ENCODE measurements around the gene KCNE1.
"Not testable (repeated sequence)": the region's sequence is repeated elsewhere in the genome, so short reads cannot be mapped to it uniquely, and the experiment has no call there.

The KCNE1 gene

DNA sequence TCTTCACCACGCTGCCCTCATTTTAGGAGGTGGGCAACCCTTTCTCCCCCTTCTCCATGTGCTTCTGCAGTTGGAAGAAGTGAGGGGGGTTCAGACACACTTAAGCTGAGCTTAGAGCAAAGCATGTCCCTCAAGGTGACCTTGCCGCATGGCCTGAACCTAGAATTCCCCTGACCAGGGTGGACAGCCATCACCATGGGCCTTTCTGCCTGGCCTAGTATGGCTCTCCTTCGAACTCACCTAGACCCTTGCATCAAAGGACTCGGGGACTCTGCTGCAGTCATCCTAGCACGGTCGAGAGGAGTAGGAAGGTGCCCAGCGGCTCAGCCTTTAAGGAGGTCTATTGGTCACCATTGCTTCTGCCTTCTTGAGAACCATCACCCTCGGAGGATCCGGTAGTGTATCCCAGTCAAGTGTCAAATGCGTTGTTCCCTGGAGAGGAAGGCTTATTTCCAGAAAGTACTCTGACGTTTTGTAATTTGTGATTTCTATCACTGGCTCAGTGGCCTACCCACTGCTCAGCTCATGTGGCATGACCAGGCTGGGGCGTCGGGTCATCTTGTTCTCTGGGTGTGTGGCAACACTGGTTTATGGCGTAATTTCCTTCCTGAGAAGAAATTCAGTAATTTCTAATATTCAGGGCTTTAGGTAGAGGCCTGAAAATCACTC is at the start of gene KCNE1:
Gene KCNE1 (minus strand): TSS at position 424 of the 669 bp plus-strand sequence. CDS start 62,576 bp downstream, outside the sequence.
- H3K4me1 Mint-ChIP-seq, result no peaks in the 10 kb centered on the region
- no peak for ATAC-seq (ENCODE audit: low read depth)

DNA sequence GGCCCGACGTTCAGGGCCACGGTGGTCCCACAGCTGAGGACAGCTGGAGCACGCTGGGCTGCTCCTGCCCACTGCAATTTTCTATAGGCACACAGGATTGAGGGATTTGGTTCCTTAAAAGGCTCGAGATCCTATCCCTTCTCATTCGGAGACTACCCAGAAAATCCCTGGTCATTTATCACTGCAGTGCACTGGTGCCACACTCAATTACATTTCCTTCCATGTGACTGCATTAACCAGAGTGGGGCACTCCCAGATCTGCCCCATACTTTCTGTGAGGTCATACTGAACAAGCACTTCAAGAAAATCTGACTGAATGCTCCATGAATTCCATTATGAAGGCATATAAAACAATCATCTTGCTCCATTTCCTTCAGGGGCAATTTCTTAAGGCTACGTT is 49.8 kb upstream of the KCNE1 start:
- H3K4me1 Mint-ChIP-seq, result no peaks in the 10 kb centered on the region
- no peaks in the 10 kb centered on the region for H3K27me3 Mint-ChIP-seq
- no peak overlapping the region for H3K4me3 Mint-ChIP-seq
- H3K9me3 Mint-ChIP-seq, result peaks cover 5% of the 10 kb centered on the region
- H3K27ac Mint-ChIP-seq, result no peak overlapping the region
- ATAC-seq (ENCODE audit: low read depth), result no peak
- H3K36me3 Mint-ChIP-seq, result peaks cover 15% of the 10 kb centered on the region
- DNase-seq (ENCODE audit: low spot score in 2 of 2), result no peak

More for the DNA sequence above, at the start of gene KCNE1:
- DNase-seq (ENCODE audit: low spot score in 2 of 2), result no peak
- no peaks in the 10 kb centered on the region for H3K36me3 Mint-ChIP-seq
- H3K9me3 Mint-ChIP-seq, result no peaks in the 10 kb centered on the region
- H3K4me3 Mint-ChIP-seq, result no peak within 1 kb of the TSS
- H3K27ac Mint-ChIP-seq, result no peak within 1 kb of the TSS
- H3K27me3 Mint-ChIP-seq, result peaks cover 5% of the 10 kb centered on the region

DNA sequence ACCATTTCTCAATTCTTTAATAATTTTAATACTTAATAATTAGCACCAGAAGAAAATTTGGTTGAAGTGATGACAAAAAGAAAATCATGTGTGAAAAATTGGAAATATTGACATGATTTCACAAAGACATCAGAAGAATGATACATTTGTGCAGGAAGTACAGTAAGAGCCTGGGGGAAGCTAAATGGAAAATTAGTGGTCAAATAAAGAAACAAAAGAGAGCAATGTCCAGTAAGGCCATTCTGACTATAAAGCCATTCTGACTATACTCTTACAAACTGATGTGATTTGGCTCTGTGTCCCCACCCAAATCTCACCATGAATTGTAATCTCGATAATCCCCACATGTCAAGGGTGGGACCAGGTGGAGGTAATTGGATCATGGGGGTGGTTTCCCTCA is 48.6 kb upstream of the KCNE1 start:
- H3K9me3 Mint-ChIP-seq, result peaks cover 5% of the 10 kb centered on the region
- no peak for ATAC-seq (ENCODE audit: low read depth)
- no peak overlapping the region for H3K27ac Mint-ChIP-seq
- no peaks in the 10 kb centered on the region for H3K4me1 Mint-ChIP-seq
- H3K36me3 Mint-ChIP-seq, result peaks cover 11% of the 10 kb centered on the region
- no peaks in the 10 kb centered on the region for H3K27me3 Mint-ChIP-seq
- H3K4me3 Mint-ChIP-seq, result no peak overlapping the region
- DNase-seq (ENCODE audit: low spot score in 2 of 2), result no peak

DNA sequence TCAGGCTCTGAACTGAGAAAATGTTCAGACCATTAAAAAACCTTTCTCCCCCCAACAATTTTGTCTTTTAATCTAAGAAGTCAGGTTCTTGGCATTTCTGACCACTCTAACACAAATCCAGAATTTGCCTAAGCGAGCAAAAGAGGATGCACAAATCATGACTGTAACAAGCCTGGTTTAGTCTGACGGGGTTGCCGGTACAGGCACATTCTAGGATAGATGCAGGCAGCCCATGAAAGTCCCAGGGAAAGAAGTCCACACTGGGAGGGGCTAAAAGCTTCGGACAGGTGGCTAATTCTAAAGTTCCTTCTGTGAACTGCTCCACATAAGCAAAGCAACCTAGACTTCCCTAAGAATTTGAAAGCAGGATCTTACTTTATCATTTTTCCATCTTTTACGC is 48.0 kb upstream of the KCNE1 start:
- H3K4me1 Mint-ChIP-seq, result no peaks in the 10 kb centered on the region
- peaks cover 13% of the 10 kb centered on the region for H3K36me3 Mint-ChIP-seq
- no peak for DNase-seq (ENCODE audit: low spot score in 2 of 2)
- H3K27me3 Mint-ChIP-seq, result no peaks in the 10 kb centered on the region
- H3K4me3 Mint-ChIP-seq, result no peak overlapping the region
- H3K9me3 Mint-ChIP-seq, result peaks cover 5% of the 10 kb centered on the region
- ATAC-seq (ENCODE audit: low read depth), result no peak
- H3K27ac Mint-ChIP-seq, result no peak overlapping the region

DNA sequence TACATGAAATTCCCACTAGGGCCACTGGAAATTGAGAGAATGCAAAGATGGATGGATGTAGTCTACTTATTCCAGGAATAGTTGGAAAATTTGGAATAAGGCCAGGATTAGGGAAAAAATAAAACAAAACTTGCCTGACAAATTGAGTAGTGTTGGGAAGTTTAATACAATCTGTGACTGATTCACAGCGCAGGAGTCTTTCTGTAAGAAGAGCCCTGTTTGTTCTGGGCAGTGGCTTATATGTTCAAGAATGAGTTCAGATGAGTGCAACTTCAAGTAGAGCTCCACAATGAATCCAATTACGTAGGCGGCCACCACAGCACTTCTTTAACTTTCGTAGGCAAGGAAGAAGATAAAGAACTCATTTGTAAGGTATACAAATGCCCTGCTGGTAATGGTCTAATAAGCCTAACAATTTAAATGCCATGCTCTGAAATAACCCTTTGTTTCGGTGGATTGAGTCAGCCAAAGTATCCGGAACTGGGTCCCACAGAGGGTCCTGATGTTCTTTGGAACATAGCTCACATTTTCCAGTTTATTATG is 47.1 kb upstream of the KCNE1 start:
- H3K4me3 Mint-ChIP-seq, result no peak overlapping the region
- DNase-seq (ENCODE audit: low spot score in 2 of 2) (no peak), ATAC-seq (ENCODE audit: low read depth) (no peak)
- H3K9me3 Mint-ChIP-seq, result peaks cover 4% of the 10 kb centered on the region
- H3K36me3 Mint-ChIP-seq, result peaks cover 15% of the 10 kb centered on the region
- no peaks in the 10 kb centered on the region for H3K4me1 Mint-ChIP-seq
- no peak overlapping the region for H3K27ac Mint-ChIP-seq
- no peaks in the 10 kb centered on the region for H3K27me3 Mint-ChIP-seq

DNA sequence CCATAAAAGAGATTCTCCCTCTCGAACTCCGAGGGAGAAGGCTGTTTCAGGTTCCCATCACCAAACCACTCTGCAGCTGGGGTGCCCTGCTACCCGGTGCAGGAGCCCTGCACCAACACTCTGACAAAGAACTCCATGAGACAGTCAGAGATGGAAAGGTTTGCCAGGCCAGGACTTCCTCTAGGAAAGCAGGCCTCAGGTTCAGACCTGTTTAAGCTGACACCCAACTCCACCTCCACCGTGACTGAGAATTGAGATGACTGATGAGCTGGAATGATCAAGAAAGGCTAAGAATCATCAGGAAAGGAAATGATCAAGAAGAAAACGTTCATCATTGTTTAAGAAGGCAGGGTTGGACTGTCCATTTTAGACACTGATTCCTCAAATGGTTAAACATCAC is 46.2 kb upstream of the KCNE1 start:
- no peak for ATAC-seq (ENCODE audit: low read depth)
- DNase-seq (ENCODE audit: low spot score in 2 of 2), result no peak
- Mint-ChIP-seq H3K4me1 (no peaks in the 10 kb centered on the region), H3K9me3 (no peaks in the 10 kb centered on the region), H3K4me3 (no peak overlapping the region), H3K27ac (no peak overlapping the region), H3K27me3 (no peaks in the 10 kb centered on the region), H3K36me3 (peaks cover 10% of the 10 kb centered on the region)

DNA sequence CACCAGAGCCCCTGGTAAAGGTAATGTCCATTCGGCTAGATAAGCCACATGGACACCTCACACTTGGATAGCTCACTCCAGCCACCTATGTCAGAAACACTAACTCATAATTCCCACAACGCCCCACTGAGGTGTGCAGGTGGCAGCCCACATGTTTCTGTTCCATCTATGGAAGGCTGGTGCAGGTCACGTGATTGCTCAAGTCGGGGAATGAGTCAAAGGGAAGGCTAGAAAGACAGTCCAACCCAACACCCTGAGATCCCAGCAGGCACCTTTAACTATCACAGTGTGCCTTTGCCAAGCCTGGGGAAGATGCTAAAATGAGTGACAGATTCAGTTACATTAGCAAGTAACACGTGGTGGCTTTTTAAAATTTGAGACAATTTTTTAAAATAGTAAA is 45.3 kb upstream of the KCNE1 start:
- peaks cover 8% of the 10 kb centered on the region for H3K36me3 Mint-ChIP-seq
- H3K27me3 Mint-ChIP-seq, result no peaks in the 10 kb centered on the region
- H3K27ac Mint-ChIP-seq, result no peak overlapping the region
- ATAC-seq (ENCODE audit: low read depth) (no peak), DNase-seq (ENCODE audit: low spot score in 2 of 2) (no peak)
- H3K9me3 Mint-ChIP-seq, result no peaks in the 10 kb centered on the region
- H3K4me1 Mint-ChIP-seq, result no peaks in the 10 kb centered on the region
- H3K4me3 Mint-ChIP-seq, result no peak overlapping the region

DNA sequence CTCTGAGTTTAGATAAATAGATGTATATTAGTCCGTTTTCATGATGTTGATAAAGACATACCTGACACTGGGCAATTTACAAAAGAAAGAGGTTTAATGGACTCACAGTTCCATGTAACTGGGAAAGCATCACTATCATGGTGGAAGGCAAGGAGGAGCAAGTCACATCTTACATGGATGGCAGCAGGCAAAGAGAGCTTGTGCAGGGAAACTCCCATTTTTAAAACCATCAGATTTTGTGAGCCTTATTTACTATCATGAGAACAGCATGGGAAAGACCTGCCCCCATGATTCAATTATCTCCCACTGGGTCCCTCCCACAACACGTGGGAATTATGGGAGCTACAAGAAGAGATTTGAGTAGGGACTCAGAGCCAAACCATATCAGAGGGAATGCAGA is 42.7 kb upstream of the KCNE1 start:
- not testable (repeated sequence) for H3K4me1 Mint-ChIP-seq

DNA sequence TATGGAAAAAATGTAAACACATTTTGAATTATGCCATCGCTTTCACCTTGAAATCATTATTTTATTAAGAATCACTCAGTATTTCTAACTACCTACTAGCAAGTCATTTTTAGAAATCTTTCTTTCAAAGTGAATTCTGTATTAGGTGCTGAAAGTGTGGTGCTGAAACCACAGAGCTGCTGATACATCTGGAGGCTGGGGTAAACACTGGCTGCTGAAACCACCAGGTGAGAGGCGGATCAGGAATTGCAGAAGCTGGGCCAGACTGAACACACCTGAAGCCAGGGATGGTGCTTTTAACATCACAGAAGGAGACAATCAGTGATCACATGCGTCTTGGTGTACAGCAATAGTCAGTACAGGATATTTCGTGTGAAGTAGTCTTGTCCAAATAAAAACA is 42.2 kb upstream of the KCNE1 start:
- DNase-seq (ENCODE audit: low spot score in 2 of 2) (no peak), ATAC-seq (ENCODE audit: low read depth) (no peak)
- no peaks in the 10 kb centered on the region for H3K4me1 Mint-ChIP-seq
- no peak overlapping the region for H3K27ac Mint-ChIP-seq
- peaks cover 10% of the 10 kb centered on the region for H3K36me3 Mint-ChIP-seq
- H3K27me3 Mint-ChIP-seq, result no peaks in the 10 kb centered on the region
- no peaks in the 10 kb centered on the region for H3K9me3 Mint-ChIP-seq
- H3K4me3 Mint-ChIP-seq, result no peak overlapping the region

More for the DNA sequence above, 42.7 kb upstream of the KCNE1 start:
- not testable (repeated sequence) for H3K27ac Mint-ChIP-seq; ATAC-seq (ENCODE audit: low read depth); H3K36me3 Mint-ChIP-seq; H3K27me3 Mint-ChIP-seq; H3K9me3 Mint-ChIP-seq; H3K4me3 Mint-ChIP-seq; DNase-seq (ENCODE audit: low spot score in 2 of 2)

DNA sequence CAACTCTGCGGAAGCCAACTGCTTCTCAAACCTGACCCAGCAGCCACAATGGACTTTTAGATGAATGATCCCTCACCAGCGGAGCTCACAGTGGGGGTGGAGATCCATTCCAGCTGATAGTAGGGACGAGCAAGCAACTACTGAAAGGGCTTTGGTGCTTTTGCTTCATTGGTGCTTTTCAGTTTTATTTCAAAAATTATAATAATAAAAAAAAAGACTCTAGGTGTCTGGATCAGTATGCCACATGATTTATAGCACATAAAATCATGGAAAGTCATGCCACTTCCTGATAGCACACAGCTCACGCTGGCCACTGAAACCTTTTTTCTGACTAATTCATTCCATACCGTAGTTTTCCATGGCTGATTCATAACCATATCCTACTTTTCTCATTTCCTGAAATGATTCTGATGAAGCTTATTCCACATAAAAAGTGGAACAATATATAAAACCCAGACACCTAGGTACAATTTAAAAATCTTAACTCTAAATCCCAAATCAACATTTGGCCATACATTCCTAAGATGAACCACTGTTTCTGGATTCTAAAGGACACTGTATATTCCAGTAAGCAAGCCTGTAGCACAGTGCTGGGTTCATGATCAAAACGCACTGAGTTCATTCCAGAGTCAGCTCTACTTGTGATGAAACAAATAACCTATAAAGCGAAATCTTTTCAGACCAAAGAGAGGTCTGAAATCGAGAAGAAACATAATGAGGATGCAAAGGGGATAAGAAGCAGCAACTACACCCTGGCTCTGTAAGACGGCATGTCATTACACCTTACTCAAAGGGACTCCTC is 41.3 kb upstream of the KCNE1 start:
- no peaks in the 10 kb centered on the region for H3K27me3 Mint-ChIP-seq
- DNase-seq (ENCODE audit: low spot score in 2 of 2) (no peak), ATAC-seq (ENCODE audit: low read depth) (no peak)
- H3K4me1 Mint-ChIP-seq, result no peaks in the 10 kb centered on the region
- no peaks in the 10 kb centered on the region for H3K9me3 Mint-ChIP-seq
- no peak overlapping the region for H3K4me3 Mint-ChIP-seq
- H3K27ac Mint-ChIP-seq, result no peak overlapping the region
- H3K36me3 Mint-ChIP-seq, result peaks cover 10% of the 10 kb centered on the region

DNA sequence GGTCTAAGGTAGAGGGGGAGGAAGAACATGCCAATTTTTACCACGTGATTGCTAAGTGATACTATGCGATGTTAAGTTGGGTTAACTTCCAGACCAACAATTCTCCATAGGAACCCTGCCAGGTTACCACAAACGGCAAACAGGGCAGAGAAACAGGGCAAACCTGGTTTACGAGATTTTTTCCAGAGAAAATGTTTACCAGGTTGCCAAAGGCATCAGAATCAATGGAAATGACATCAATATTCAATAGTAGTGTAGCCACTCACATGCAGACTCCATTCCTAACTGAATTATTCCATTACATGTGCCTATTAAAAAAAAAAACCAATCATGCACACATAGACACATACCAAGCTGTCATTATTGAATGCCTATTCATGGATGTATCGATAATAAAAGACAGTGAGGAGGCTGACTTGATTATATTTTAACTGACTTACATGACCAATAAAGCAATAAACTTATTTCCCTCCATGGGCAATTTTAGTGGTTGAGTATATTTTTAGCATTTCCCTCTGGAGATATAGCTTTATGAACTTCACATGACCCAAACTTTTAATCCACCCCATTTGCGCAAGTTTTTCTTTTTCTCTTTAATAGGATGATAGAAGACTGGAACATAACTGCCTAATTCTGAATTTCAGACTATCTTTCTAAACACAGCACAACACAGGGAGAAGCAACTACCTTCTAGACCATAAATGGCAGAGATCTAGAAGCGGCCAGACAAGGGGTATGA is 40.5 kb upstream of the KCNE1 start:
- H3K9me3 Mint-ChIP-seq, result no peaks in the 10 kb centered on the region
- peaks cover 10% of the 10 kb centered on the region for H3K36me3 Mint-ChIP-seq
- H3K27me3 Mint-ChIP-seq, result no peaks in the 10 kb centered on the region
- ATAC-seq (ENCODE audit: low read depth), result no peak
- H3K4me1 Mint-ChIP-seq, result no peaks in the 10 kb centered on the region
- H3K27ac Mint-ChIP-seq, result no peak overlapping the region
- no peak overlapping the region for H3K4me3 Mint-ChIP-seq
- DNase-seq (ENCODE audit: low spot score in 2 of 2), result no peak

DNA sequence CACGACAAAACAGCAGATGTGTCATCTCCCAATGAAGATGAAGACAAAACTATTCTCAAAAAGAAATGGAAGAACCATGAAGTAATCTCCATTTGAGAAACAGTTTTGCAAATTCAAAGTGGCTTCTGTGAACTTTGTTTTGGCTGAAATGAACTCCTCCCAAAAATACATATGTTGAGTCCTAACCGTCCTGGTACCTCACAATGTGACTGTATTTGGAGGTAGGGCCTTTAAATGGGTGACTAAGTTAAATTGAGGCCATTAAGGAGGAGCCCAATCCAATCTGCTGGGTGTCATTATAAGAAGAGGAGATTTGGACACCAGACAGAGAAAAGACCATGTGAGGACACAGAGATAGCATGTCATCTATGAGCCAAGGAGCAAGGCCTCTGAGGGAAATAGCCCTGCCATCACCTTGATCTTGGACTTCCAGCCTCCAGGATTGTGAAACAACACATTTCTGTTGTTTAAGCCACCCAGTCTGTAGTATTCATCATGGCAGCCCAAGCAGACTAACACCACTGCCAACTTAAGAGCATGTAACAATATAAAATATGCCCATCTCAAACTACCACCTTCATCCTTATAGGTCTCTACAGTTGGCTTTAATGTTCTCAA is 38.3 kb upstream of the KCNE1 start:
- DNase-seq (ENCODE audit: low spot score in 2 of 2), result no peak
- no peaks in the 10 kb centered on the region for H3K9me3 Mint-ChIP-seq
- no peak overlapping the region for H3K4me3 Mint-ChIP-seq
- H3K27ac Mint-ChIP-seq, result no peak overlapping the region
- peaks cover 9% of the 10 kb centered on the region for H3K36me3 Mint-ChIP-seq
- H3K27me3 Mint-ChIP-seq, result no peaks in the 10 kb centered on the region
- no peak for ATAC-seq (ENCODE audit: low read depth)
- H3K4me1 Mint-ChIP-seq, result peaks cover 10% of the 10 kb centered on the region

DNA sequence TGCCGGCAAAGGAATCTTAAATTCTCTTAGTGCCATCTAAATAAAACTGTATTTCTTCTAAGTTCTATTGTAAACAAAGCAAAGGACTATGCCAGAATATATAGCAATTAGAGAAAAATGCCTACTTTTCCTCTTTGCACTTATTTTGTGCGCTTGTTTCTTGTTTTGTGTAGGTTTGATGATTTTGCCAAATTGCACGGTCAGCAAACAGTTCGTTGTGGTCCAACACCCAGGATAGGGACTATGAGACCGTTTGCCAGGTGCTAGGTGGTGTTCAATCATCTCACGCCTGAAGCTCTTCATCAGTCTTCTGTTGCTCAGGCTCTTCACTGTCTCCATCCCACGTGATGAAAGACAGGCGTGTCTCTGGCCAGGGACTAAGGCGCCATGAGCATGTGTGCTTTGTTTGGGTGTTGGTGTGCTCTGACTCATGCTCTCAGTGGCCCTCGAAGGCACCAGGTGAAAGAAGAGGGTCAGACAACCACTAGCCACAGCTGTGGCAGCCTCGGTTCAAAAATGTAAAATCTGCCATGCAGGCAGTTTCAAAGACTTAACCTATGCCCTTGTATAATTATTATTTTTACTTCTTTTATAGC is 36.9 kb upstream of the KCNE1 start:
- Mint-ChIP-seq H3K27ac (no peak overlapping the region), H3K9me3 (no peaks in the 10 kb centered on the region), H3K36me3 (peaks cover 2% of the 10 kb centered on the region), H3K27me3 (no peaks in the 10 kb centered on the region), H3K4me1 (peaks cover 17% of the 10 kb centered on the region), H3K4me3 (no peak overlapping the region)
- ATAC-seq (ENCODE audit: low read depth) (no peak), DNase-seq (ENCODE audit: low spot score in 2 of 2) (no peak)

Measured in memory B cell (primary cell).